H1 (cell line): Measurements from ENCODE around the gene RUFY1. TPM values are rescaled to one million over a fixed set of nuclear protein-coding genes. Genes with fewer than 3 reads are reported as not detected.
"Not testable (repeated sequence)": the region's sequence is repeated elsewhere in the genome, so short reads cannot be mapped to it uniquely, and the experiment has no call there.

Experiments used
- CTCF ChIA-PET: fragments of 300-600 bp; sonication (Branson Sonifier 250); formaldehyde crosslinking; loops from one replicate; lab custom pipeline; 2021; ENCODE audit not compliant: partially characterized antibody; lab: Charles Lee
- POLR2A ChIA-PET: fragments of 300-600 bp; sonication (Branson Sonifier 250); formaldehyde crosslinking; loops from one replicate; lab custom pipeline; 2021; ENCODE audit warnings: inconsistent platforms; ENCODE audit not compliant: partially characterized antibody; lab: Charles Lee
- DNase-seq, 2 experiments: peaks; one replicate each; pipeline versions ENCODE4 v3.0.0 to v3.0.0-alpha.2; 2010 to 2022; ENCODE audit warnings: low spot score in 2 of 2, low read depth in 1 of 2, mixed read lengths in 1 of 2
- FAIRE-seq: peaks from 2 replicates; lab custom pipeline; 2011; peaks lifted over from hg19 to GRCh38; lab: Jason Lieb, UNC
- H2AFZ ChIP-seq: 2 replicates; pipeline ENCODE4 v1.8.1; 2012; ENCODE audit warnings: low read length, inconsistent platforms
- H2AK5ac ChIP-seq: 2 replicates; pipeline ENCODE4 v1.6.1; 2013; ENCODE audit warnings: low read depth, low read length
- H2BK120ac ChIP-seq: replicated peaks from 2 replicates; pipeline ENCODE3; 2013; ENCODE audit warnings: low read depth, low read length, inconsistent platforms
- H2BK12ac ChIP-seq: 2 replicates; pipeline ENCODE4 v1.6.1; 2013; ENCODE audit warnings: low read depth, low read length
- H2BK15ac ChIP-seq: 2 replicates; pipeline ENCODE4 v1.6.1; 2013; ENCODE audit warnings: low read length
- H2BK20ac ChIP-seq: 2 replicates; pipeline ENCODE4 v1.6.1; 2013; ENCODE audit warnings: low read length
- H2BK5ac ChIP-seq: 2 replicates; pipeline ENCODE4 v1.6.1; 2013; ENCODE audit warnings: low read depth, low read length
- H3K14ac ChIP-seq: 2 replicates; pipeline ENCODE4 v1.6.1; 2013; ENCODE audit warnings: inconsistent platforms; ENCODE audit not compliant: insufficient read length
- H3K18ac ChIP-seq: 2 replicates; pipeline ENCODE4 v1.6.1; 2013; ENCODE audit warnings: low read length; ENCODE audit errors: extremely low read depth
- H3K23ac ChIP-seq: 2 replicates; pipeline ENCODE4 v1.6.1; 2013; ENCODE audit warnings: inconsistent platforms; ENCODE audit not compliant: insufficient read length
- H3K23me2 ChIP-seq: 2 replicates; pipeline ENCODE4 v1.6.1; 2013; ENCODE audit warnings: low read depth, low read length
- H3K27ac ChIP-seq: 2 replicates; pipeline ENCODE4 v1.6.1; 2011; ENCODE audit warnings: low read depth, low read length, inconsistent platforms
- H3K27me3 ChIP-seq, 4 experiments: replicated peaks in 1 of 4; 1 replicate in 1 of 4; 2 replicates in 3 of 4; pipeline versions ENCODE4 v1.6.1 to v1.8.1; 2011 to 2013; ENCODE audit warnings: low read length in 3 of 4, mild to moderate bottlenecking in 3 of 4, inconsistent platforms in 2 of 4, mixed read lengths in 2 of 4, moderate library complexity in 1 of 4; ENCODE audit not compliant: control insufficient read depth in 3 of 4, insufficient read depth in 3 of 4; ENCODE audit errors: extremely low read depth in 1 of 4
- H3K36me3 ChIP-seq, 4 experiments: 2 replicates each; pipeline versions ENCODE4 v1.6.1 to v1.8.1; 2011 to 2013; ENCODE audit warnings: mild to moderate bottlenecking in 4 of 4, low read length in 3 of 4, moderate library complexity in 2 of 4, control low read depth in 1 of 4, inconsistent platforms in 1 of 4; ENCODE audit not compliant: insufficient read depth in 4 of 4, control insufficient read depth in 2 of 4
- H3K4ac ChIP-seq: replicated peaks from 2 replicates; pipeline ENCODE3; 2013; ENCODE audit warnings: low read length, low read depth, mixed read lengths, inconsistent platforms; ENCODE audit not compliant: insufficient read length
- H3K4me1 ChIP-seq, 4 experiments: replicated peaks in 1 of 4; 1 replicate in 1 of 4; 2 replicates in 3 of 4; pipeline versions ENCODE4 v1.6.1 to v1.8.1; 2011 to 2013; ENCODE audit warnings: low read length in 3 of 4, inconsistent platforms in 2 of 4, mixed read lengths in 1 of 4; ENCODE audit not compliant: insufficient read depth in 4 of 4, control insufficient read depth in 3 of 4
- H3K4me2 ChIP-seq, 2 experiments: 2 replicates each; pipeline versions ENCODE4 v1.6.1 to v1.8.1; 2011 to 2013; ENCODE audit warnings: low read depth in 2 of 2, low read length in 2 of 2, control low read depth in 1 of 2, inconsistent platforms in 1 of 2, mild to moderate bottlenecking in 1 of 2; ENCODE audit not compliant: insufficient read depth in 1 of 2
- H3K4me3 ChIP-seq, 4 experiments: fragments of 200-600, 300-600 bp in 1 of 4; sonication (generic), shearing (Covaris generic), sonication (Bioruptor Twin) in 1 of 4; 2 replicates each; pipeline versions ENCODE4 v1.5.1 to v1.8.1; 2011 to 2016; ENCODE audit warnings: low read length in 4 of 4, low read depth in 3 of 4, control low read depth in 2 of 4, inconsistent platforms in 2 of 4, mild to moderate bottlenecking in 2 of 4, mixed read lengths in 1 of 4, moderate library complexity in 1 of 4; ENCODE audit not compliant: insufficient read depth in 2 of 4; ENCODE audit errors: extremely low read depth in 1 of 4
- H3K56ac ChIP-seq: replicated peaks from 2 replicates; pipeline ENCODE3; 2013; ENCODE audit warnings: low read depth, mild to moderate bottlenecking, mixed read lengths, low read length, inconsistent platforms; ENCODE audit not compliant: insufficient read length
- H3K79me1 ChIP-seq: 2 replicates; pipeline ENCODE4 v1.6.1; 2013; ENCODE audit warnings: low read depth, low read length, control low read depth
- H3K79me2 ChIP-seq, 2 experiments: 2 replicates each; pipeline versions ENCODE4 v1.6.1 to v1.8.1; 2012 to 2013; ENCODE audit warnings: low read length in 2 of 2, mild to moderate bottlenecking in 2 of 2, inconsistent platforms in 1 of 2; ENCODE audit not compliant: insufficient read depth in 2 of 2, control insufficient read depth in 1 of 2
- H3K9ac ChIP-seq, 4 experiments: replicated peaks in 1 of 4; 1 replicate in 1 of 4; 2 replicates in 3 of 4; pipeline versions ENCODE4 v1.6.1 to v1.8.1; 2011 to 2013; ENCODE audit warnings: low read depth in 3 of 4, low read length in 3 of 4, control low read depth in 2 of 4, mild to moderate bottlenecking in 2 of 4, moderate library complexity in 2 of 4, inconsistent platforms in 1 of 4; ENCODE audit errors: extremely low read depth in 1 of 4
- H3K9me3 ChIP-seq, 2 experiments: 2 replicates each; pipeline versions ENCODE4 v1.6.1 to v1.8.1; 2012 to 2013; ENCODE audit warnings: mild to moderate bottlenecking in 2 of 2, moderate library complexity in 2 of 2, control low read depth in 1 of 2, inconsistent platforms in 1 of 2, low read depth in 1 of 2, low read length in 1 of 2, mixed read lengths in 1 of 2; ENCODE audit not compliant: insufficient read depth in 2 of 2
- H4K20me1 ChIP-seq, 2 experiments: replicated peaks in 1 of 2; 2 replicates each; pipeline versions ENCODE3 to v1.8.1; 2011 to 2013; ENCODE audit warnings: inconsistent platforms in 2 of 2, low read length in 2 of 2, mild to moderate bottlenecking in 1 of 2; ENCODE audit not compliant: insufficient read depth in 2 of 2, control insufficient read depth in 1 of 2
- H4K5ac ChIP-seq: 2 replicates; pipeline ENCODE4 v1.6.1; 2013; ENCODE audit warnings: low read length, low read depth, mixed read lengths, inconsistent platforms; ENCODE audit not compliant: insufficient read length
- H4K8ac ChIP-seq: 2 replicates; pipeline ENCODE4 v1.8.0; 2013; ENCODE audit warnings: mild to moderate bottlenecking, moderate library complexity, low read length, inconsistent platforms; ENCODE audit not compliant: insufficient read depth; ENCODE audit errors: extremely low read depth
- H4K91ac ChIP-seq: replicated peaks from 2 replicates; pipeline ENCODE3; 2013; ENCODE audit warnings: low read length, mixed read lengths, inconsistent platforms; ENCODE audit not compliant: insufficient read length
- WGBS, 2 experiments: shearing (Covaris generic) in 1 of 2; methylation state at CpG; one replicate each; pipeline versions ENCODE4 v1.1.6 to v1.1.7; 2013 to 2015; ENCODE audit warnings: low lambda C conversion rate in 2 of 2, mixed read lengths in 2 of 2, inconsistent platforms in 1 of 2, low coverage in 1 of 2, missing lambda C conversion rate in 1 of 2; ENCODE audit not compliant: insufficient replicate concordance in 2 of 2, insufficient coverage in 1 of 2, insufficient read length in 1 of 2; ENCODE audit errors: extremely low coverage in 1 of 2, missing lambda C conversion rate in 1 of 2; 5-methylcytosine and 5-hydroxymethylcytosine counted together
- polyA plus RNA-seq, 7 experiments: library from polyadenylated mRNA; depleted of rRNA in 3 of 7; stranded (reverse) in 5 of 7; unstranded in 2 of 7; fragments of >200 nt in 5 of 7; fragments of 200-250 nt in 2 of 7; gene quantifications; 1 replicate in 5 of 7; 2 replicates in 1 of 7; 4 replicates in 1 of 7; pipeline versions ENCODE4 v1.2.1 to v1.2.3, GENCODE V29; 2011 to 2013; ENCODE audit warnings: missing spikeins in 2 of 7, mixed read lengths in 2 of 7
- total RNA-seq: library from RNA; stranded (reverse); fragmentation: NEBNext Ultra II Directional; extraction: Animal tissue kit (Norgen Biotek cat#: 25700); gene quantifications from 2 replicates; pipeline ENCODE4 v1.2.1, GENCODE V29; 2021

The RUFY1 gene
- total and polyA plus RNA-seq, 2 of the 8 experiments (the other 6 are each of a cell fraction or from before 2014, with no cell fraction given), result 22.4 to 29.5 TPM

DNA sequence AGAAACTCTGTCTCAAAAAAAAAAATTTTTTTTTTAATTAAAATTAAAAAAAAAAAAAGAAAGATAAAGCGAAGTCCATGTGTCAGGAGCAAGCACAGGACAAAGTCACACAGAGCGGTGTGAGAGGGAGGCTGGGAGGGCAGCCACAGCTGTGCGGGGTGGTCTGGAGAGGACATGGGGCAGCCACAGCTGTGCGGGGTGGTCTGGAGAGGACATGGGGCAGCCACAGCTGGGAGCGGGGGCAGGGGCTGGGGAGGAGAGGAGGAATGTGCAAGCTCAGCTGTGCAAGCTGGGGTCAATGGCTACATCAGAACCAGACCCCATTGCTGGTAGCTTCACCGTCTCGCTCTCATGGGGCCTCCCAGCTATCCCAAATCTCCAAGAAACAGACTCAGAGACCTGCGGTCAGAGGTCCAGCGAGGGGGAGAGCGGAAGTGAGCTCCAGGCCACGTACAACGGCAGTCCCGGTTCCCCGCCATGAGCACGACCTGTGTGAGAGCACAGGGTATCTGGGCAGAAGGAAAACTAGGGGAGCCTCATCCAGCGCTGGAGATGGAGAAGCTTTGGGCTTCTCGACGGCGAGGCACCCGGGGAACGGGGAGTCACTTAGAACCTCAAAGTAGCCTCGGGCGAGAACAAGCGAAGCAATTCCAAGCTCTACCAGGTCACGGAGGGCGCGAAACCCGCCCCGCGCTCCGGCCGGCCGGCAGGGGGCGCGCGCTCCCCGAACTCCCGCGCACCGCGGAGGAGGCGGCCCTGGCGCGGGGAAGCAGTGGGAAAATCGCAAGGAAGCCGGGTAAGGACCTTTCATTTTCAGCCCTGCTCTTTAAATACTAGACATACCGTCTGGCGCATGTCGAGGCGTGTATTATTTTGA lies 107.2 kb downstream of the RUFY1 start:
- H4K20me1 ChIP-seq, H2BK20ac ChIP-seq, H3K36me3 ChIP-seq, H2BK120ac ChIP-seq, H2AFZ ChIP-seq, H3K4me1 ChIP-seq, H3K4me3 ChIP-seq, H2AK5ac ChIP-seq, H3K27ac ChIP-seq, H3K79me1 ChIP-seq, DNase-seq, H4K8ac ChIP-seq, H3K18ac ChIP-seq, H3K23me2 ChIP-seq, H3K23ac ChIP-seq, H3K56ac ChIP-seq, H2BK15ac ChIP-seq, H2BK5ac ChIP-seq, CTCF ChIA-PET, H3K4ac ChIP-seq, POLR2A ChIA-PET, H4K91ac ChIP-seq, H3K14ac ChIP-seq, H3K9me3 ChIP-seq, H3K27me3 ChIP-seq, H4K5ac ChIP-seq, H2BK12ac ChIP-seq, H3K79me2 ChIP-seq, H3K9ac ChIP-seq: not testable (repeated sequence)
- peak; percentile 45 for FAIRE-seq
- 43% methylated on average over 7 of the region's 50 CpGs; no CpG with 5 or more reads in 1 of the 2 experiments for WGBS, 2 experiments
- peak overlapping the region in 1 of 2 experiments; percentile 87; a peak in 2 of 4 replicates for H3K4me2 ChIP-seq
